Epithelial cell of esophagus (primary cell): ENCODE measurements around the gene DDC.

ENCODE experiments used
- DNase-seq: peaks from one replicate; pipeline ENCODE4 v3.0.0; 2010; ENCODE audit warnings: low read depth
- H3K4me3 ChIP-seq: 2 replicates; pipeline ENCODE4 v1.5.1; 2011; ENCODE audit warnings: mild to moderate bottlenecking, low read length, control low read depth
- TF ChIP-seq, protein P1 (sequence below): IDR thresholded peaks from 2 replicates; pipeline ENCODE4 v1.5.1; 2011; ENCODE audit warnings: low read depth, mild to moderate bottlenecking, low read length, control low read depth, inconsistent platforms; ENCODE audit not compliant: insufficient read depth; ENCODE audit errors: missing control alignments

DDC gene

DNA sequence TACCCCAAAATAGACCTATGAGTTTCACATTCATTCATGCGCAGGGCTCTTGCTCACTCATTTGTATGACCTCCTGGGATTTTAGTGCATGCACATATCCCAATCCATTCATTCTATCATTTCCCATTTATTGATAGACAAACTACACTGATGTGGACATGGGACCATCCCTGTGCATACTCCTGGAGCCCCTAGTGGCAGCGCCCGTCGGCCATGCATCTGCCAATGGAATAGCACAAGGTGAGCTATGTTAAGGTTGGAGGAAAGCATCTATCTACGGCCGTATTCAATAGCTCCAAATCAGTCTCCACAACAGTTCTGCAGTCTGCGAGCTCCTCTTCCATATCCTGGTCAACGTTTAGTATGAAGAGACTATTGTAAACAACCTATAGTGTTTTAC, 83.3 kb downstream of the DDC start:
- no peak overlapping the region for H3K4me3 ChIP-seq
- DNase-seq = no peak

DNA sequence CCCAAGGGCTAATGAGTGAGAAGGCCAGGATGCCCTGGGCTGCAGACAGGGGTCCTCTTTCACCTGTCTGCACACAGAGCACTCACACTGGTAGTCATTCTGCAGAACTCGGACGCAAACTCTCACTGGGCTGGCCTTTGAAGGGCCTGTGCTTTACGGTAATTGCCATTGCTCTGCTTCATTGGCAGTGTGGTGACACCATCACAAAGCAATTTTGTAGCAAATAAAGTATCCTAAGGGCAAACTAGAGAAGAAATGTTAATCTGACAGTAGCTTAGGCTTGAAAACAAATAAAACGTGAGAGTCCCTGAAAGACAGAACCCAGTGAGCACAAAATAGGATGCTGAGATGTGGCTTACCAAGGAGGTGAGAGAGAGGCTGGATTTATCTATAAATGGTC, 84.4 kb downstream of the DDC start:
- no peak overlapping the region for H3K4me3 ChIP-seq
- no peak for DNase-seq
- TF ChIP-seq, protein P1, sequence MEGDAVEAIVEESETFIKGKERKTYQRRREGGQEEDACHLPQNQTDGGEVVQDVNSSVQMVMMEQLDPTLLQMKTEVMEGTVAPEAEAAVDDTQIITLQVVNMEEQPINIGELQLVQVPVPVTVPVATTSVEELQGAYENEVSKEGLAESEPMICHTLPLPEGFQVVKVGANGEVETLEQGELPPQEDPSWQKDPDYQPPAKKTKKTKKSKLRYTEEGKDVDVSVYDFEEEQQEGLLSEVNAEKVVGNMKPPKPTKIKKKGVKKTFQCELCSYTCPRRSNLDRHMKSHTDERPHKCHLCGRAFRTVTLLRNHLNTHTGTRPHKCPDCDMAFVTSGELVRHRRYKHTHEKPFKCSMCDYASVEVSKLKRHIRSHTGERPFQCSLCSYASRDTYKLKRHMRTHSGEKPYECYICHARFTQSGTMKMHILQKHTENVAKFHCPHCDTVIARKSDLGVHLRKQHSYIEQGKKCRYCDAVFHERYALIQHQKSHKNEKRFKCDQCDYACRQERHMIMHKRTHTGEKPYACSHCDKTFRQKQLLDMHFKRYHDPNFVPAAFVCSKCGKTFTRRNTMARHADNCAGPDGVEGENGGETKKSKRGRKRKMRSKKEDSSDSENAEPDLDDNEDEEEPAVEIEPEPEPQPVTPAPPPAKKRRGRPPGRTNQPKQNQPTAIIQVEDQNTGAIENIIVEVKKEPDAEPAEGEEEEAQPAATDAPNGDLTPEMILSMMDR = no peak

More for the DNA sequence above, 83.3 kb downstream of the DDC start:
- TF ChIP-seq, protein P1 = no peak

DNA sequence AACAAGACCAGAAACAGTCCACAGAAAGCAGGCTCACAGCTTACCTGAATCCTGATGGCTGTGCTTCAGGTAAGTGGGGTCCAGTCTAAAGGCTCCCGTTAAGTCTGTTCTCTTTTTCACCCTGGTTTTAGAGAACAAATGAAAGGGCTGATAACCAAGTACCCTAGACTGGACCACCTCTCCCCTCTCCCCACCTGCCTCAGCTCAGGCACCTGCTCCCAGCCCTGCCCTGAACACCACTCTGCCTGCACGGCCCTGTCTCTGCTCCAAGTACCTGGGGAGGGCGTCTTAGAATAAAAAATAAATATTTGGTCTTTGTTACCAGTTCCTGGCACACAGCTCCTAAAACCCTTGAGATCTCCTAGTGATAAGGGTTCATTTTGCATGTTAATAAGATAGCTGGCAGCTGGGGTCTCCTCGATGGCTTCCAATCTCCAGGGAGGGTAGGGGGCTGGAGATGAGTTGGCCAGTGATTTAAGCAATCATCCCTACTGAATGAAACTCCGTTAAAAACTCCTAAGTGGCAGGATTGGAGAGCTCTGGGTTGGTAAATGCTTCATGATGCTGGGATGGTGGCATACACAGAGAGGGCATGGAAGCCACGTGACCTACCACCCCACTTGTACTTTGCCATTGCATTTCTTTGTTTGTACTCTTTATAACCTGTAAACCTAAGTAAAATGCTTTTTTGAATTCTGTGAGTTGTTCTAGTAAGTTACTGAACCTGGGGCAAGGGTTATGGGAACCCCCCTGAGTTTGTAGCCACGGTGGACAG, 85.3 kb downstream of the DDC start:
- DNase-seq = no peak
- TF ChIP-seq, protein P1 = no peak
- no peak overlapping the region for H3K4me3 ChIP-seq

DNA sequence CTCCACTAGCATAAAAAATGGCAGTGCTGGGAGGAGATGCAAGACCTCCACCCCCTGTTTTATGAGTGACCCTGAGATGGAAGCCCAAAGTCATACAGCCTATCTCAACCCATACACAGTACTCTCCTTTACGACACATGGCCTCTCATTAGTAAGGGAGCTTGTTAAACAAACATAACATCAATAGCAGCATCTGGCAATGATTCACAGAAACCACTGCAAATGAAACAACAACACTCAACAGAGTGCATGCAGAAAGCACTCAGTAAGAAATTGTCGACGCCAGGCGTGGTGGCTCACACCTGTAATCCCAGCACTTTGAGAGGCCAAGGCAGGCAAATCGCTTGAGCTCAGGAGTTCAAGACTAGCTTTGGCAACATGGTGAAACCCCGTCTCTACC, 87.6 kb downstream of the DDC start:
- DNase-seq = no peak
- no peak overlapping the region for H3K4me3 ChIP-seq
- TF ChIP-seq, protein P1 = no peak

DNA sequence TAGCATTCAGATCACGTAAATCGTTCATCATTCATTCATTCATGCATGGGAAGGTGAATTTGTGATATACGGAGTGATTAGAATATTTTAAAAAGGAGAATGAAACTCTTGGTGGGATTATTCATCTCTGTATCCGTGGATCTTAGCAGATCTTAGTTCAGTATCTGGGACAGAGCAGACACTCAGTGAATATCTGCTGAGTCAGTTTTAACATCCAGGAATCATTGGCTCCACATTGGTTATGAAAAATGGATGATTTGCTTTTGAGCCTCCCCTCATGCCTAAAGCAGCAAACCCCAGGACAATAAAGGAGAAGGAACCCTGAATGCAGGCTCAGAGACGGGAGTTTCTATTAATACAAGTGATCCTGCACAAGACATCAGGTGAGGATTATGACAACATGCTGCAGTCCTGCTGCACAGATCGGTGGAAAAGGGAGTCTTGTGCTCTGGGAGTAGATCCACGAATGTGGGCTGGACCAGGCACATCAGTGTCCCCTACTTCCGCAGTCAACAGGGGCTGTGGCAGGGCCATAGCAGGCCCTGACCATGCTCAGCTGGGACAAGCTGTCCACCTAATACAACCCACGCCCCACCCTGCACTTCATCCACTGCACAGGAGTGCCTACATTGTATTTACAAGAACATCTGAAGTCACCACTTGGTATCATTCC, 88.1 kb downstream of the DDC start:
- DNase-seq = no peak
- TF ChIP-seq, protein P1 = no peak
- H3K4me3 ChIP-seq = no peak overlapping the region

DNA sequence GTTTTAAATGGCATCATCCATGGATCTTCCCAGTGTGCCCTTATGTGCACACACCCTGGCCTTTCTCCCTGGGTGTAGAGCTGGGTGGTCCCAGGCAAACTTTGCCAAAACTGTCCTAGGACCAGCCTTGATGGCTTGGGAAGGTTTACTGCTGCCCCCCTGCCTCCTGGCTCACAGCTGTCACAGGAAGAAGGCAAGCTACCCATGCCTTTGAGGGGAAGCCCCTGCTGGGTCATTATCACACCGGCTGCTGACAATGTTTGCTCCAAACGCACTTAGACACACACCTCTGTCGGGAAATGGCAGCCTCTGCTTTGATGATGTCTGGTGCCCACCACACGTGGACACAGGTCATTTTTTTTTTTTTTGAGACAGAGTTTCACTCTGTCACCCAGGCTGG, 89.9 kb downstream of the DDC start:
- TF ChIP-seq, protein P1 = no peak
- no peak for DNase-seq
- no peak overlapping the region for H3K4me3 ChIP-seq
